Tibial nerve (tissue), 4 donors: ENCODE results near the gene MED9. TPM values are rescaled to one million over a fixed set of nuclear protein-coding genes. Genes with fewer than 3 reads are reported as not detected.
"Not testable (repeated sequence)": the region's sequence is repeated elsewhere in the genome, so short reads cannot be mapped to it uniquely, and the experiment has no call there.

Experiments
- DNase-seq, 2 donors: peaks; one replicate each; pipeline ENCODE4 v3.0.0-alpha.2; 2019; ENCODE audit warnings: low spot score in 2 of 2
- H3K27ac ChIP-seq, 4 donors: fragments of 200-600 bp; sonication (generic) in 3 of 4; one replicate each; pipeline ENCODE4 v1.5.1; 2017 to 2019; ENCODE audit warnings: mild to moderate bottlenecking in 1 of 4
- H3K27me3 ChIP-seq, 2 donors: fragments of 200-600 bp; sonication (generic) in 1 of 2; one replicate each; pipeline versions ENCODE4 v1.5.1 to v1.6.0; 2017 to 2019
- H3K36me3 ChIP-seq, 3 donors: fragments of 200-600 bp; sonication (generic); one replicate each; pipeline ENCODE4 v1.5.1; 2018 to 2019
- H3K4me1 ChIP-seq, 4 donors: fragments of 200-600 bp; sonication (generic) in 3 of 4; one replicate each; pipeline ENCODE4 v1.5.1; 2017 to 2019
- H3K4me3 ChIP-seq, 4 donors: fragments of 200-600 bp; sonication (generic) in 3 of 4; one replicate each; pipeline ENCODE4 v1.5.1; 2017 to 2019; ENCODE audit warnings: mild to moderate bottlenecking in 1 of 4, moderate library complexity in 1 of 4
- H3K9me3 ChIP-seq, 4 donors: fragments of 200-600 bp; sonication (generic) in 3 of 4; one replicate each; pipeline ENCODE4 v1.5.1; 2017 to 2019
- CTCF ChIP-seq, 5 experiments: fragments of 200-600 bp in 3 of 5; fragments of 450-650 bp in 2 of 5; sonication (generic) in 3 of 5; IDR thresholded peaks; one replicate each; pipeline ENCODE4 v1.5.1; 2016 to 2019; ENCODE audit warnings: antibody characterized with exemption in 5 of 5, mild to moderate bottlenecking in 3 of 5, moderate library complexity in 2 of 5
- EP300 ChIP-seq, 2 donors: sonication (generic); formaldehyde crosslinking; IDR thresholded peaks; one replicate each; pipeline ENCODE4 v1.6.1; 2017; ENCODE audit warnings: antibody characterized with exemption in 2 of 2, mild to moderate bottlenecking in 1 of 2
- POLR2A ChIP-seq, 2 donors: fragments of 450-650 bp; IDR thresholded peaks; one replicate each; pipeline ENCODE4 v1.6.1; 2017; ENCODE audit warnings: antibody characterized with exemption in 2 of 2, mild to moderate bottlenecking in 2 of 2, moderate library complexity in 2 of 2
- WGBS, 2 donors: methylation state at CpG; one replicate each; pipeline ENCODE4 v1.1.5; 2018; 5-methylcytosine and 5-hydroxymethylcytosine counted together
- total RNA-seq, 4 donors: library from RNA; depleted of rRNA; stranded (reverse); fragments of >200 nt; gene quantifications; one replicate each; pipeline ENCODE4 v1.1.0, GENCODE V29; 2016

MED9 gene
- total RNA-seq, 4 donors from 2014 or later = 8.0 to 17.5 (median 13.6) TPM

- Histone ChIP-seq H3K36me3 (peaks cover 0 to 53% (median 2%) of the 10 kb centered on the region in 3 donors), H3K4me1 (peaks cover 0 to 15% (median 0%) of the 10 kb centered on the region in 4 donors), H3K27ac (no peak overlapping the region), H3K9me3 (no peaks in the 10 kb centered on the region), H3K27me3 (no peaks in the 10 kb centered on the region), H3K4me3 (no peak overlapping the region)
- 92 to 94% methylated on average over 6 of the region's 6 CpGs for WGBS, 2 donors
- no peak for DNase-seq
- TF ChIP-seq CTCF (IDR thresholded peaks at IDR 0.05) (no peak), POLR2A (IDR thresholded peaks at IDR 0.05) (no peak), EP300 (IDR thresholded peaks at IDR 0.05) (no peak)
Observed at GRCh38 chr17:17485420-17485819, 8.6 kb downstream of the MED9 start.

GRCh38 chr17:17486416-17486815 is 9.6 kb downstream of the MED9 start:
- H3K9me3 ChIP-seq, H3K27ac ChIP-seq, H3K4me3 ChIP-seq, H3K27me3 ChIP-seq, H3K4me1 ChIP-seq, DNase-seq: not testable (repeated sequence)
- H3K36me3 ChIP-seq = peaks cover 2 to 57% (median 3%) of the 10 kb centered on the region in 3 donors
- WGBS, 2 donors = 89 to 93% methylated on average over 11 to 15 of the region's 23 CpGs

GRCh38 chr17:17487998-17488397 is 11.2 kb downstream of the MED9 start:
- H3K27me3 ChIP-seq = no peaks in the 10 kb centered on the region
- peaks cover 2 to 71% (median 7%) of the 10 kb centered on the region in 3 donors for H3K36me3 ChIP-seq

GRCh38 chr17:17491031-17491471 is 14.3 kb downstream of the MED9 start:
- Histone ChIP-seq H3K27ac (no peak overlapping the region), H3K4me3 (no peak overlapping the region), H3K4me1 (peaks cover 0 to 44% (median 17%) of the 10 kb centered on the region in 4 donors), H3K36me3 (peaks cover 0 to 60% (median 7%) of the 10 kb centered on the region in 3 donors), H3K9me3 (no peaks in the 10 kb centered on the region), H3K27me3 (no peaks in the 10 kb centered on the region)
- 83 to 88% methylated on average over 9 to 10 of the region's 10 CpGs for WGBS, 2 donors
- no peak for DNase-seq
- TF ChIP-seq CTCF (IDR thresholded peaks at IDR 0.05) (no peak), POLR2A (IDR thresholded peaks at IDR 0.05) (no peak), EP300 (IDR thresholded peaks at IDR 0.05) (no peak)

More at GRCh38 chr17:17487998-17488397, 11.2 kb downstream of the MED9 start:
- no peak for TF ChIP-seq POLR2A (IDR thresholded peaks at IDR 0.05)
- no peak for TF ChIP-seq CTCF (IDR thresholded peaks at IDR 0.05)
- TF ChIP-seq EP300 (IDR thresholded peaks at IDR 0.05) = no peak
- H3K4me3 ChIP-seq = no peak overlapping the region
- 48% methylated on average over 2 of the region's 2 CpGs for WGBS, 2 donors
- H3K27ac ChIP-seq = no peak overlapping the region
- H3K9me3 ChIP-seq = no peaks in the 10 kb centered on the region
- DNase-seq = no peak
- H3K4me1 ChIP-seq = peaks cover 0 to 15% (median 0%) of the 10 kb centered on the region in 4 donors

GRCh38 chr17:17491546-17491988 is 14.8 kb downstream of the MED9 start:
- peaks cover 0 to 57% (median 7%) of the 10 kb centered on the region in 3 donors for H3K36me3 ChIP-seq
- H3K4me3 ChIP-seq = no peak overlapping the region
- H3K27ac ChIP-seq = peak overlapping the region in 1 of 4 donors; percentile 89
- TF ChIP-seq CTCF (IDR thresholded peaks at IDR 0.05) = no peak
- TF ChIP-seq EP300 (IDR thresholded peaks at IDR 0.05) = no peak
- no peak for TF ChIP-seq POLR2A (IDR thresholded peaks at IDR 0.05)
- no peaks in the 10 kb centered on the region for H3K9me3 ChIP-seq
- H3K4me1 ChIP-seq = peaks cover 0 to 45% (median 19%) of the 10 kb centered on the region in 4 donors
- no peak for DNase-seq
- 82 to 87% methylated on average over 8 to 17 of the region's 17 CpGs for WGBS, 2 donors
- no peaks in the 10 kb centered on the region for H3K27me3 ChIP-seq
